ENCODE results near the gene PSMD12.

GRCh38 chr17:67372751-67373150 lies 6.4 kb upstream of the PSMD12 start:
- TF ChIP-seq CTCF (IDR thresholded peaks at IDR 0.05) (no peak), ZFX (IDR thresholded peaks at IDR 0.05; ENCODE audit: borderline replicate concordance) (no peak)

Data from 22Rv1 (cell line).